Measurements from ENCODE around the gene PCSK1.
"Not testable (repeated sequence)": the region's sequence is repeated elsewhere in the genome, so short reads cannot be mapped to it uniquely, and the experiment has no call there.

The PCSK1 gene

GRCh38 chr5:96427824-96428223, 5.2 kb downstream of the PCSK1 start:
- no peak for DNase-seq (ENCODE audit: low read depth in 2 of 2, low spot score in 1 of 2)

- DNase-seq (ENCODE audit: low read depth in 2 of 2, low spot score in 1 of 2): no peak
Observed at GRCh38 chr5:96426831-96427230, 6.2 kb downstream of the PCSK1 start.

- no peak for DNase-seq (ENCODE audit: low read depth in 2 of 2, low spot score in 1 of 2)
Observed at GRCh38 chr5:96425443-96425842, 7.6 kb downstream of the PCSK1 start.

GRCh38 chr5:96415897-96416296, 17.2 kb downstream of the PCSK1 start:
- DNase-seq (ENCODE audit: low read depth in 2 of 2, low spot score in 1 of 2): no peak

GRCh38 chr5:96412868-96413449, 20.1 kb downstream of the PCSK1 start:
- DNase-seq (ENCODE audit: low read depth in 2 of 2, low spot score in 1 of 2): no peak

GRCh38 chr5:96410013-96410412, 23.0 kb downstream of the PCSK1 start:
- DNase-seq (ENCODE audit: low read depth in 2 of 2, low spot score in 1 of 2): no peak

- no peak for DNase-seq (ENCODE audit: low read depth in 2 of 2, low spot score in 1 of 2)
Observed at GRCh38 chr5:96408841-96409538, 24.1 kb downstream of the PCSK1 start.

- no peak for DNase-seq (ENCODE audit: low read depth in 2 of 2, low spot score in 1 of 2)
Observed at GRCh38 chr5:96408210-96408777, 24.8 kb downstream of the PCSK1 start.

- no peak for DNase-seq (ENCODE audit: low read depth in 2 of 2, low spot score in 1 of 2)
Observed at GRCh38 chr5:96407436-96407835, 25.6 kb downstream of the PCSK1 start.

- no peak for DNase-seq (ENCODE audit: low read depth in 2 of 2, low spot score in 1 of 2)
Observed at GRCh38 chr5:96404191-96404867, 28.7 kb downstream of the PCSK1 start.

- no peak for DNase-seq (ENCODE audit: low read depth in 2 of 2, low spot score in 1 of 2)
Observed at GRCh38 chr5:96402500-96402899, 30.5 kb downstream of the PCSK1 start.

- no peak for DNase-seq (ENCODE audit: low read depth in 2 of 2, low spot score in 1 of 2)
Observed at GRCh38 chr5:96396878-96397277, 36.2 kb downstream of the PCSK1 start.

- not testable (repeated sequence) for DNase-seq (ENCODE audit: low read depth in 2 of 2, low spot score in 1 of 2)
Observed at GRCh38 chr5:96395295-96395694, 37.8 kb downstream of the PCSK1 start.

- DNase-seq (ENCODE audit: low read depth in 2 of 2, low spot score in 1 of 2): no peak
Observed at GRCh38 chr5:96391921-96392320, 41.1 kb downstream of the PCSK1 start.

- no peak for DNase-seq (ENCODE audit: low read depth in 2 of 2, low spot score in 1 of 2)
Observed at GRCh38 chr5:96388176-96388575, 44.9 kb downstream of the PCSK1 start.

- DNase-seq (ENCODE audit: low read depth in 2 of 2, low spot score in 1 of 2): no peak
Observed at GRCh38 chr5:96387616-96388015, 45.4 kb downstream of the PCSK1 start.

- no peak for DNase-seq (ENCODE audit: low read depth in 2 of 2, low spot score in 1 of 2)
Observed at GRCh38 chr5:96385538-96385937, 47.5 kb downstream of the PCSK1 start.

GRCh38 chr5:96384353-96384752, 48.7 kb downstream of the PCSK1 start:
- DNase-seq (ENCODE audit: low read depth in 2 of 2, low spot score in 1 of 2): no peak

GRCh38 chr5:96381526-96381925, 51.5 kb downstream of the PCSK1 start:
- no peak for DNase-seq (ENCODE audit: low read depth in 2 of 2, low spot score in 1 of 2)

- DNase-seq (ENCODE audit: low read depth in 2 of 2, low spot score in 1 of 2): no peak
Observed at GRCh38 chr5:96379896-96380295, 53.2 kb downstream of the PCSK1 start.

- no peak for DNase-seq (ENCODE audit: low read depth in 2 of 2, low spot score in 1 of 2)
Observed at GRCh38 chr5:96377597-96377996, 55.5 kb downstream of the PCSK1 start.

- DNase-seq (ENCODE audit: low read depth in 2 of 2, low spot score in 1 of 2): no peak
Observed at GRCh38 chr5:96377167-96377566, 55.9 kb downstream of the PCSK1 start.

Measured in stimulated activated CD8-positive, alpha-beta memory T cell treated with anti-CD3 and anti-CD28 coated beads, Interleukin-4, amount 100 ng/mL, for 1 hour (primary cell).